GM12878 (cell line): ENCODE results near the gene SHANK3.

Source experiments
- BRCA1 ChIP-seq: IDR thresholded peaks from 2 replicates; pipeline ENCODE4 v1.6.1; 2011; ENCODE audit warnings: low read depth, low read length, improper control_type of control experiment
- POLR2A ChIP-seq: IDR thresholded peaks from 2 replicates; pipeline ENCODE4 v1.6.1; 2011; ENCODE audit warnings: low read depth, mild to moderate bottlenecking, low read length
- SPI1 ChIP-seq: IDR thresholded peaks from 2 replicates; pipeline ENCODE4 v1.6.1; 2011; ENCODE audit warnings: low read depth, mild to moderate bottlenecking, low read length, moderate library complexity, borderline replicate concordance; ENCODE audit not compliant: insufficient read depth
- ZNF274 ChIP-seq: IDR thresholded peaks from one replicate; pipeline ENCODE4 v1.8.0; 2011; ENCODE audit not compliant: insufficient read length, insufficient read depth
- TF ChIP-seq, protein P1 (sequence below), 3 experiments: IDR thresholded peaks in 2 of 3; conservative IDR thresholded peaks in 1 of 3; 2 replicates each; pipeline ENCODE4 v1.5.1; 2011; ENCODE audit warnings: low read depth in 3 of 3, low read length in 3 of 3, mild to moderate bottlenecking in 3 of 3, control low read depth in 2 of 3, moderate library complexity in 2 of 3, inconsistent platforms in 1 of 3, mixed read lengths in 1 of 3; ENCODE audit not compliant: control insufficient read depth in 2 of 3, insufficient read depth in 1 of 3; ENCODE audit errors: extremely low read depth in 1 of 3
- TF ChIP-seq, protein P2 (sequence below): IDR thresholded peaks from 2 replicates; pipeline ENCODE4 v1.6.1; 2012; ENCODE audit warnings: mild to moderate bottlenecking, low read depth, low read length
- TF ChIP-seq, protein P3 (sequence below): IDR thresholded peaks from 2 replicates; pipeline ENCODE4 v1.6.1; 2011; ENCODE audit warnings: borderline replicate concordance, low read depth, mild to moderate bottlenecking, moderate library complexity, mixed read lengths, low read length; ENCODE audit not compliant: insufficient read depth; ENCODE audit errors: extremely low read length
- TF ChIP-seq, protein P4 (sequence below): fragments of 450-650 bp; IDR thresholded peaks from 2 replicates; pipeline ENCODE4 v1.6.1; 2017; ENCODE audit warnings: mild to moderate bottlenecking
- TF ChIP-seq, protein P5 (sequence below): fragments of 450-650 bp; formaldehyde crosslinking; IDR thresholded peaks from 2 replicates; pipeline ENCODE4 v1.5.0; 2022; ENCODE audit warnings: mild to moderate bottlenecking, missing genetic modification characterization

DNA sequence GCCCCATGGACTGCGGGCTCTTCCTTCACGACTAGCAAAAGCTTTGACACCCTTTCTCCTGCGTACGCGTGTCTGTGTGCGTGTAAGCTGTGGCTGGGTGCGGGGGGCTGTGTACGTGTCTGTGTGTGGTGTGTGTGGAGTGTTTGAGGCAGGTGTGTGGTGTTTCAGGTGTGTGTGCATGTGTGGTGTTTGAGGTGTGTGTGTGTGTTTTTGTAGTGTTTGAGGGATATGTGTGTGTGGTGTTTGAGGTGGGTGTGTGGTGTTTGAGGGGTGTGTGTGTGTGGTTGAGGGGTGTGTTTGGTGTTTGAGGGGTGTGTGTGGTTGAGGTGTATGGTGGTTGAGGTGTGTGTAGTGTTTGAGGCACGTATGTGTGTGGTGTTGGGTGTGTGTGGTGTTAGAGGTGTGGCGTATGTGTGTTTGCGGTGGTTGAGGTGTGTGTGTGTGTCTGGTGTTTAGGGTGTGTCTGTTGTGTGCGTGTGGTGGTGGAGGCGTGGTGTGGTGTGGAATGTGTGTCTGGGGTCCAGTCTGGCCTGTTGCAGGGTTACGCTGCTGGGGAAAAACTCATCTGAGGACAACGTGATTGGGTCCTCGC lies 44.0 kb upstream of the SHANK3 start:
- TF ChIP-seq, protein P1, sequence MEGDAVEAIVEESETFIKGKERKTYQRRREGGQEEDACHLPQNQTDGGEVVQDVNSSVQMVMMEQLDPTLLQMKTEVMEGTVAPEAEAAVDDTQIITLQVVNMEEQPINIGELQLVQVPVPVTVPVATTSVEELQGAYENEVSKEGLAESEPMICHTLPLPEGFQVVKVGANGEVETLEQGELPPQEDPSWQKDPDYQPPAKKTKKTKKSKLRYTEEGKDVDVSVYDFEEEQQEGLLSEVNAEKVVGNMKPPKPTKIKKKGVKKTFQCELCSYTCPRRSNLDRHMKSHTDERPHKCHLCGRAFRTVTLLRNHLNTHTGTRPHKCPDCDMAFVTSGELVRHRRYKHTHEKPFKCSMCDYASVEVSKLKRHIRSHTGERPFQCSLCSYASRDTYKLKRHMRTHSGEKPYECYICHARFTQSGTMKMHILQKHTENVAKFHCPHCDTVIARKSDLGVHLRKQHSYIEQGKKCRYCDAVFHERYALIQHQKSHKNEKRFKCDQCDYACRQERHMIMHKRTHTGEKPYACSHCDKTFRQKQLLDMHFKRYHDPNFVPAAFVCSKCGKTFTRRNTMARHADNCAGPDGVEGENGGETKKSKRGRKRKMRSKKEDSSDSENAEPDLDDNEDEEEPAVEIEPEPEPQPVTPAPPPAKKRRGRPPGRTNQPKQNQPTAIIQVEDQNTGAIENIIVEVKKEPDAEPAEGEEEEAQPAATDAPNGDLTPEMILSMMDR (IDR thresholded peaks at IDR 0.05 in 2 of 3, conservative IDR thresholded peaks at IDR 0.05 in 1 of 3; ENCODE audit: control insufficient read depth in 2 of 3, extremely low read depth in 1 of 3, insufficient read depth in 1 of 3, low read depth in 3 of 3, low read length in 3 of 3) = no peak
- TF ChIP-seq ZNF274 (no peak), SPI1 (no peak), POLR2A (no peak), BRCA1 (no peak)
- TF ChIP-seq, protein P2, sequence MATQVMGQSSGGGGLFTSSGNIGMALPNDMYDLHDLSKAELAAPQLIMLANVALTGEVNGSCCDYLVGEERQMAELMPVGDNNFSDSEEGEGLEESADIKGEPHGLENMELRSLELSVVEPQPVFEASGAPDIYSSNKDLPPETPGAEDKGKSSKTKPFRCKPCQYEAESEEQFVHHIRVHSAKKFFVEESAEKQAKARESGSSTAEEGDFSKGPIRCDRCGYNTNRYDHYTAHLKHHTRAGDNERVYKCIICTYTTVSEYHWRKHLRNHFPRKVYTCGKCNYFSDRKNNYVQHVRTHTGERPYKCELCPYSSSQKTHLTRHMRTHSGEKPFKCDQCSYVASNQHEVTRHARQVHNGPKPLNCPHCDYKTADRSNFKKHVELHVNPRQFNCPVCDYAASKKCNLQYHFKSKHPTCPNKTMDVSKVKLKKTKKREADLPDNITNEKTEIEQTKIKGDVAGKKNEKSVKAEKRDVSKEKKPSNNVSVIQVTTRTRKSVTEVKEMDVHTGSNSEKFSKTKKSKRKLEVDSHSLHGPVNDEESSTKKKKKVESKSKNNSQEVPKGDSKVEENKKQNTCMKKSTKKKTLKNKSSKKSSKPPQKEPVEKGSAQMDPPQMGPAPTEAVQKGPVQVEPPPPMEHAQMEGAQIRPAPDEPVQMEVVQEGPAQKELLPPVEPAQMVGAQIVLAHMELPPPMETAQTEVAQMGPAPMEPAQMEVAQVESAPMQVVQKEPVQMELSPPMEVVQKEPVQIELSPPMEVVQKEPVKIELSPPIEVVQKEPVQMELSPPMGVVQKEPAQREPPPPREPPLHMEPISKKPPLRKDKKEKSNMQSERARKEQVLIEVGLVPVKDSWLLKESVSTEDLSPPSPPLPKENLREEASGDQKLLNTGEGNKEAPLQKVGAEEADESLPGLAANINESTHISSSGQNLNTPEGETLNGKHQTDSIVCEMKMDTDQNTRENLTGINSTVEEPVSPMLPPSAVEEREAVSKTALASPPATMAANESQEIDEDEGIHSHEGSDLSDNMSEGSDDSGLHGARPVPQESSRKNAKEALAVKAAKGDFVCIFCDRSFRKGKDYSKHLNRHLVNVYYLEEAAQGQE = no peak
- TF ChIP-seq, protein P3, sequence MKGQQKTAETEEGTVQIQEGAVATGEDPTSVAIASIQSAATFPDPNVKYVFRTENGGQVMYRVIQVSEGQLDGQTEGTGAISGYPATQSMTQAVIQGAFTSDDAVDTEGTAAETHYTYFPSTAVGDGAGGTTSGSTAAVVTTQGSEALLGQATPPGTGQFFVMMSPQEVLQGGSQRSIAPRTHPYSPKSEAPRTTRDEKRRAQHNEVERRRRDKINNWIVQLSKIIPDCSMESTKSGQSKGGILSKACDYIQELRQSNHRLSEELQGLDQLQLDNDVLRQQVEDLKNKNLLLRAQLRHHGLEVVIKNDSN = no peak
- TF ChIP-seq, protein P4, sequence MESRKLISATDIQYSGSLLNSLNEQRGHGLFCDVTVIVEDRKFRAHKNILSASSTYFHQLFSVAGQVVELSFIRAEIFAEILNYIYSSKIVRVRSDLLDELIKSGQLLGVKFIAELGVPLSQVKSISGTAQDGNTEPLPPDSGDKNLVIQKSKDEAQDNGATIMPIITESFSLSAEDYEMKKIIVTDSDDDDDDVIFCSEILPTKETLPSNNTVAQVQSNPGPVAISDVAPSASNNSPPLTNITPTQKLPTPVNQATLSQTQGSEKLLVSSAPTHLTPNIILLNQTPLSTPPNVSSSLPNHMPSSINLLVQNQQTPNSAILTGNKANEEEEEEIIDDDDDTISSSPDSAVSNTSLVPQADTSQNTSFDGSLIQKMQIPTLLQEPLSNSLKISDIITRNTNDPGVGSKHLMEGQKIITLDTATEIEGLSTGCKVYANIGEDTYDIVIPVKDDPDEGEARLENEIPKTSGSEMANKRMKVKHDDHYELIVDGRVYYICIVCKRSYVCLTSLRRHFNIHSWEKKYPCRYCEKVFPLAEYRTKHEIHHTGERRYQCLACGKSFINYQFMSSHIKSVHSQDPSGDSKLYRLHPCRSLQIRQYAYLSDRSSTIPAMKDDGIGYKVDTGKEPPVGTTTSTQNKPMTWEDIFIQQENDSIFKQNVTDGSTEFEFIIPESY = no peak
- TF ChIP-seq, protein P5, sequence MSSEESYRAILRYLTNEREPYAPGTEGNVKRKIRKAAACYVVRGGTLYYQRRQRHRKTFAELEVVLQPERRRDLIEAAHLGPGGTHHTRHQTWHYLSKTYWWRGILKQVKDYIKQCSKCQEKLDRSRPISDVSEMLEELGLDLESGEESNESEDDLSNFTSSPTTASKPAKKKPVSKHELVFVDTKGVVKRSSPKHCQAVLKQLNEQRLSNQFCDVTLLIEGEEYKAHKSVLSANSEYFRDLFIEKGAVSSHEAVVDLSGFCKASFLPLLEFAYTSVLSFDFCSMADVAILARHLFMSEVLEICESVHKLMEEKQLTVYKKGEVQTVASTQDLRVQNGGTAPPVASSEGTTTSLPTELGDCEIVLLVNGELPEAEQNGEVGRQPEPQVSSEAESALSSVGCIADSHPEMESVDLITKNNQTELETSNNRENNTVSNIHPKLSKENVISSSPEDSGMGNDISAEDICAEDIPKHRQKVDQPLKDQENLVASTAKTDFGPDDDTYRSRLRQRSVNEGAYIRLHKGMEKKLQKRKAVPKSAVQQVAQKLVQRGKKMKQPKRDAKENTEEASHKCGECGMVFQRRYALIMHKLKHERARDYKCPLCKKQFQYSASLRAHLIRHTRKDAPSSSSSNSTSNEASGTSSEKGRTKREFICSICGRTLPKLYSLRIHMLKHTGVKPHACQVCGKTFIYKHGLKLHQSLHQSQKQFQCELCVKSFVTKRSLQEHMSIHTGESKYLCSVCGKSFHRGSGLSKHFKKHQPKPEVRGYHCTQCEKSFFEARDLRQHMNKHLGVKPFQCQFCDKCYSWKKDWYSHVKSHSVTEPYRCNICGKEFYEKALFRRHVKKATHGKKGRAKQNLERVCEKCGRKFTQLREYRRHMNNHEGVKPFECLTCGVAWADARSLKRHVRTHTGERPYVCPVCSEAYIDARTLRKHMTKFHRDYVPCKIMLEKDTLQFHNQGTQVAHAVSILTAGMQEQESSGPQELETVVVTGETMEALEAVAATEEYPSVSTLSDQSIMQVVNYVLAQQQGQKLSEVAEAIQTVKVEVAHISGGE = no peak
